Right lobe of liver (tissue), 6 donors: ENCODE measurements around the gene CCDC136. TPM values are rescaled to one million over a fixed set of nuclear protein-coding genes. Genes with fewer than 3 reads are reported as not detected.

Experiments
- ATAC-seq, 4 donors: fragments of 200-7000 bp; cut with Tn5 transposase; one replicate each; pipeline ENCODE4 v1.9.1; 2020; ENCODE audit warnings: mild to moderate bottlenecking in 4 of 4, moderate library complexity in 4 of 4
- DNase-seq, 3 donors: peaks; one replicate each; pipeline ENCODE4 v3.0.0-alpha.2; 2020
- H3K27ac ChIP-seq, 3 donors: fragments of 200-600 bp; one replicate each; pipeline ENCODE4 v1.8.0; 2022
- H3K27me3 ChIP-seq, 2 donors: fragments of 200-600 bp; one replicate each; pipeline ENCODE4 v1.8.0; 2022
- H3K36me3 ChIP-seq, 4 donors: fragments of 200-600 bp; sonication (generic) in 1 of 4; one replicate each; pipeline versions ENCODE4 v1.5.1 to v1.8.0; 2017 to 2022; ENCODE audit warnings: control low read depth in 1 of 4
- H3K4me1 ChIP-seq, 4 donors: fragments of 200-600 bp; sonication (generic) in 1 of 4; one replicate each; pipeline versions ENCODE4 v1.5.1 to v1.8.0; 2017 to 2022; ENCODE audit warnings: control low read depth in 1 of 4
- H3K4me3 ChIP-seq, 3 donors: fragments of 200-600 bp; one replicate each; pipeline ENCODE4 v1.8.0; 2022
- H3K9me3 ChIP-seq, 4 donors: fragments of 200-600 bp; sonication (generic) in 1 of 4; one replicate each; pipeline versions ENCODE4 v1.5.1 to v1.8.0; 2017 to 2022; ENCODE audit warnings: control low read depth in 1 of 4
- POLR2A ChIP-seq: fragments of 450-650 bp; IDR thresholded peaks from one replicate; pipeline ENCODE4 v1.6.1; 2017; ENCODE audit warnings: antibody characterized with exemption, mild to moderate bottlenecking
- WGBS: methylation state at CpG from one replicate; pipeline ENCODE4 v1.1.6; 2018; ENCODE audit warnings: low coverage, low lambda C conversion rate; ENCODE audit not compliant: insufficient coverage; ENCODE audit errors: missing lambda C conversion rate; 5-methylcytosine and 5-hydroxymethylcytosine counted together
- intact Hi-C, 2 donors: fragments of 100-400 bp; cut with DNase I; formaldehyde crosslinking; loops; one replicate each; pipeline versions ENCODE4 v1.11.2 to v1.14.1; 2022
- total RNA-seq, 6 experiments: library from RNA; depleted of rRNA in 2 of 6; stranded (reverse); fragments of >200 nt in 2 of 6; fragmentation: NEBNext Ultra II Directional in 3 of 6; extraction: Animal tissue kit (Norgen Biotek cat#: 25700) in 3 of 6; gene quantifications; one replicate each; pipeline versions ENCODE4 v1.1.0 to v1.2.4, GENCODE V29; 2016 to 2023
- TF ChIP-seq, protein P1 (sequence below), 4 donors: fragments of 200-600 bp in 3 of 4; fragments of 450-650 bp in 1 of 4; IDR thresholded peaks; one replicate each; pipeline versions ENCODE4 v1.5.1 to v1.8.0; 2016 to 2022; ENCODE audit warnings: antibody characterized with exemption in 4 of 4, mild to moderate bottlenecking in 2 of 4
- donor health status: DM: no; HTN: yes; CAD: no.
- donor health status: DM: no; HTN: no; CAD: no.
- donor health status: DM: no; HTN: no; CAD: no.
- donor health status: DM: no; HTN: yes; CAD: no.
- donor health status: DM: no; HTN: yes; CAD: no.

Gene CCDC136
- total RNA-seq, 6 experiments from 2014 or later: 0.16 to 0.70 (median 0.20) TPM; not detected in 2

DNA sequence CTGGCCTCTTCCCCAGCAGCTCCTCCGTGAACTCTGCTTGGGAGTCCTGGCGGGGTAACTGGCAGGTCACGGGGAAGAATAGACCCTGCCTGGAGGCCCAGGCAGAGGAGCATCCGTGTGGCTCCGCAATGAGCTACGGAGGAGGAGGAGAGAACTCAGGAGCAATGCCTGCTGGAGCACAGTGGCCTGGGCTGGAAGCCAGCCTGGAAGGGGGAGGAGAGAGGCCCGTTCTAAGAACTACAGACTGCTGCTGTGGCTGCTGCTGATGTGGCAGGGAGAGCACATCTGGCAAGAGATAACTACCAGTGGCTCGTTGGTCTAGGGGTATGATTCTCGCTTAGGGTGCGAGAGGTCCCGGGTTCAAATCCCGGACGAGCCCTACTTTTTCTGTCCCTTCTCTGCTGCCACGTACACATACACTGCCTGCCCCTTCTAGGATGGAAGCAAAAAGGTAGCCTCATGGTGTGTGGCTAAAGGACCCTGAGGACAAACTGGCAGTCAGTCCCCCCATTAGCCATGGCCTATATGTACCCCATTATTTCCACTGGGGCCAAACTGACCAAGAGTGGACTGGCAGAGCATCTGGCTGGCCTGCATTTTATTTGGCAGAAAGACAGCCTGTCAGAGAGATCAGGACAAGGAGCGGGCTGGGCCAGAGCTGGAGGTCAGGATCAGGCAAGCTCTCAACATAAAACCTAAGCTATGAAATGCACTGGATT lies 8.5 kb upstream of the CCDC136 start:
- Histone ChIP-seq H3K9me3 (no peaks in the 10 kb centered on the region), H3K4me1 (no peaks in the 10 kb centered on the region), H3K27me3 (no peaks in the 10 kb centered on the region), H3K4me3 (no peak overlapping the region), H3K27ac (no peak overlapping the region), H3K36me3 (no peaks in the 10 kb centered on the region)
- TF ChIP-seq, protein P1, sequence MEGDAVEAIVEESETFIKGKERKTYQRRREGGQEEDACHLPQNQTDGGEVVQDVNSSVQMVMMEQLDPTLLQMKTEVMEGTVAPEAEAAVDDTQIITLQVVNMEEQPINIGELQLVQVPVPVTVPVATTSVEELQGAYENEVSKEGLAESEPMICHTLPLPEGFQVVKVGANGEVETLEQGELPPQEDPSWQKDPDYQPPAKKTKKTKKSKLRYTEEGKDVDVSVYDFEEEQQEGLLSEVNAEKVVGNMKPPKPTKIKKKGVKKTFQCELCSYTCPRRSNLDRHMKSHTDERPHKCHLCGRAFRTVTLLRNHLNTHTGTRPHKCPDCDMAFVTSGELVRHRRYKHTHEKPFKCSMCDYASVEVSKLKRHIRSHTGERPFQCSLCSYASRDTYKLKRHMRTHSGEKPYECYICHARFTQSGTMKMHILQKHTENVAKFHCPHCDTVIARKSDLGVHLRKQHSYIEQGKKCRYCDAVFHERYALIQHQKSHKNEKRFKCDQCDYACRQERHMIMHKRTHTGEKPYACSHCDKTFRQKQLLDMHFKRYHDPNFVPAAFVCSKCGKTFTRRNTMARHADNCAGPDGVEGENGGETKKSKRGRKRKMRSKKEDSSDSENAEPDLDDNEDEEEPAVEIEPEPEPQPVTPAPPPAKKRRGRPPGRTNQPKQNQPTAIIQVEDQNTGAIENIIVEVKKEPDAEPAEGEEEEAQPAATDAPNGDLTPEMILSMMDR (IDR thresholded peaks at IDR 0.05): no peak
- no peak for TF ChIP-seq POLR2A
- intact Hi-C loops: no loop called here
- DNase-seq (peak in 1 of 3 donors; percentile 62), ATAC-seq (peak; percentile 54 to 67 (median 62))
- 66% methylated on average over 4 of the region's 15 CpGs for WGBS

DNA sequence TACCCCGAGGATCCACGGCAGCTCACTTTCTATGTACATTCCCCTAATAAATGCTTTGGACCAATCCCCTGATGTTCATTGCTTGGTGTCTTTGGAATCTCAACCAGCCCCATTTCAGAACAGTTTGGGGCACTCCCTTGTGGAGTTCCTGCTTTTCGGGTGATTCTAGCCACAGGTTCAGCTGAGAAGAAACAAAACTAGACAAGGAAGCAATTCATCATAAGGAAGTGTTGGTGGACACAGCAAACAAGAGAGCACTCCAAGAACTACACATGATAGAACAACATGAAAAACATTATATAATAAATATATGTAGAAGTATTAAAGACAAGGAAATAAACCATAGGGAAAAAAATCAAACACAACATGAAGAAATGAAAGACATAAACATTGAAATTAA lies 6.0 kb upstream of the CCDC136 start:
- Histone ChIP-seq H3K9me3 (no peaks in the 10 kb centered on the region), H3K4me3 (no peak overlapping the region), H3K27me3 (no peaks in the 10 kb centered on the region), H3K27ac (no peak overlapping the region), H3K36me3 (no peaks in the 10 kb centered on the region), H3K4me1 (no peaks in the 10 kb centered on the region)
- 33% methylated on average over 1 of the region's 3 CpGs for WGBS
- TF ChIP-seq, protein P1 (IDR thresholded peaks at IDR 0.05): no peak
- TF ChIP-seq POLR2A: no peak
- no peak for DNase-seq
- intact Hi-C loops: no loop called here
- no peak for ATAC-seq

DNA sequence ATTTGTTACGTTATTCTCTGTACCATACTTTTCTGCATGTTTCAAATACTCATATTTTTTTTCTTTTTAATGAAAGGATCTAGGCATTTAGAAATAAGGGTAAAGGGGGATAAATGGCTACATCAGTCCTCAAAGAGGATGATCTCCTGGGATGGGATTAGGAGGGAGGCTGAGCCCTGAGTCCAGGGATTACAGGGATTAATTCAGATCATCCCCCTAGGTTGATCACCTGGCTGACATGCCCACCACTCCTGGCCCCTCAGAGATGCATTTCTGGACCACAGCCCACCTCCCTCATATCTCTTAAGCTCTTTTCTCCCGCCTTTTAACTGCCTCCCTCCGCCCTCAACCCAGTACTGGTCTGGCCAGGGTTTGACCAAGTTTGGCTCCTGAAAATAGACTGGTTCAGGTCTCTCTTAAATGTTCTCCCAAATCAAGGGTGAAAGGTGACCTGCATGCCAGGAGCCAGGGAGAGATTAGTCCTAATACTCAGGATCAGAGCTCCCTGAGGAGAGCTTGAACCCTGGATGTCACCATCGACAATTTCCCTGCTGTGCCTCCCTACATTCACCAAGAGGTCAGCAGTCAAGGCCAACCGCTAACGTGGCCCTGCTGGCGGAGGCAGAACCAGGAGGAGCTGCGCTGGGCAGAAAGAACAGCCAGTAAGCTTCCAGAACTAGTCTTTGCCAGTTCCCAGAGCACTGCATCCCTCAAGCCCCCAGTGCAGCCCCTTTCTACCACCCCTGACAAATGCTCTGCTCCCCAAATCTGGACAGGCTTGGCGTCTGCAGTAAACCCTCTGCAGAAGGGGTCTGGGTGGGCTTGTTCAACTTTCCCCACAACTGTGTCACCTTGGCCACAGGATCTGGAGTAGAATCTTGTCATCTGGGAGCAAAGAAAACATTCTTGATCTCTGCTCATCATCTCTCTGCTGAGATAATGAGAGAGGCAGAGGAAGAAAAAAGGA lies 3.0 kb upstream of the CCDC136 start:
- TF ChIP-seq POLR2A: no peak
- TF ChIP-seq, protein P1 (IDR thresholded peaks at IDR 0.05): no peak
- 73% methylated on average over 3 of the region's 9 CpGs for WGBS
- Histone ChIP-seq H3K4me1 (peaks cover 0 to 4% (median 0%) of the 10 kb centered on the region in 4 donors), H3K27ac (no peak overlapping the region), H3K4me3 (no peak overlapping the region), H3K27me3 (no peaks in the 10 kb centered on the region), H3K36me3 (no peaks in the 10 kb centered on the region), H3K9me3 (no peaks in the 10 kb centered on the region)
- ATAC-seq: peak in 1 of 4 donors; percentile 20
- intact Hi-C loops: no loop called here
- no peak for DNase-seq

DNA sequence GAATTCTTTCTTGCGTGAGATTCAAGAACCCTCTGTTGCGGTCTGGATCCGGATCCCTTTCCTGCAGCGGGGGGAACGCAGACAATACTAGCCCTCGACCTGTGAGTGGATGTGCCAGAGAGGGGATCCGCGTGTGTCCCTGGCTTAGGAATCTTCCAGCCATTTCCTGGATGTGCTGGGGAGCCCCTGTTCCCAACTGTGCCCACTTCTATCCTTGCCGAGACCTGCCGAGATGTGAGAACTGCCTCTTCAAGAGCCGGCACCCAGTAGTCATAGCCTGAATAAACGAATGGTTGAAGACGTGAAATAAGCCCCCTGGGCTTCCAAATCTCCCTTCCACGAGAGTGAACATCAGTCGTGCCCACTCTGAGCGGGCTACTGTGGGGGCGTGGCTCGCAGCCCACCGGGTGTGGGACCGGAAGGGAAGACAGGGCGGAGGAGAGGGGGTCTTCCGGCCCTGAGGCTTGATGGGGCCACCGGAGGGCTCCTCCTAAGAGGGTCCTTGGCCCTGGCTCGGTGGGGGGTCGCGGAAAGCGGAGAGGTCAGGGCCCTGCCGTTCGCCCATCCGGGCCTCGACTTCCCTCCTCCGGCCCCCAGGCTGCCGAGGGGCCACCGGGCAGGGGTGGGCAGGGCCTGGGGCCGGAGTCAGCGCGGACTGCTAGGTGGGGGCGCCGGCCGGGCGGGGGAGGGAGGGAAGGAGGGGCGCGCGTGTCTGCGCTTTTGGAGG lies 1.3 kb upstream of the CCDC136 start:
- Histone ChIP-seq H3K27me3 (no peaks in the 10 kb centered on the region), H3K27ac (no peak overlapping the region), H3K36me3 (no peaks in the 10 kb centered on the region), H3K9me3 (no peaks in the 10 kb centered on the region), H3K4me1 (peaks cover 0 to 4% (median 0%) of the 10 kb centered on the region in 4 donors), H3K4me3 (peak overlapping the region; percentile 71 to 81 (median 78))
- TF ChIP-seq, protein P1 (IDR thresholded peaks at IDR 0.05): no peak
- no peak for TF ChIP-seq POLR2A
- DNase-seq: no peak
- ATAC-seq: peak in 2 of 4 donors; percentile 4 to 22
- intact Hi-C loops: no loop called here
- 22% methylated on average over 18 of the region's 45 CpGs for WGBS
